ENCODE results near the gene ACOT8.

Gene ACOT8

DNA sequence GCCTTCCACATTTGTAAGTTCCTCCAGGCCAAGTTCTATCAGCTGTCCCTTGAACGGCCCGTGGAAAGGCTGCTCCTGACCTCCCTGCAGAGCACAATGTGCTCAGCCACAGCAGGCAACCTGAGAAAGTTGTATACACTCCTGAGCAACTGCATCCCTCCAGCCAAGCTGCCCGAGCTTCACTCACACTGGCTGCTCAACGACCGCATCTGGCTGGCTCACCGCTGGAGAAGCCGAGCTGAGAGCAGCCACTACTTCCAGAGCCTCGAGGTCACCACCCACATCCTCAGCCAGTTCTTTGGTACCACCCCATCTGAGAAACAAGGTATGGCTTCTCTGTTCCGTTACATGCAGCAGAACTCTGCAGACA, 25.9 kb upstream of the ACOT8 start:
- Histone ChIP-seq H3K36me3 (replicated peaks; ENCODE audit: insufficient read depth, low read length) (no peaks in the 10 kb centered on the region), H3K9ac (ENCODE audit: low read length) (no peak overlapping the region), H3K9me2 (replicated peaks; ENCODE audit: insufficient read depth, low read length) (no peaks in the 10 kb centered on the region), H3K27ac (ENCODE audit: low read length) (no peak overlapping the region), H2AFZ (ENCODE audit: low read length) (no peak overlapping the region), H3K4me3 (ENCODE audit: low read length) (no peak overlapping the region), H3K27me3 (replicated peaks; ENCODE audit: insufficient read depth, low read length) (no peaks in the 10 kb centered on the region), H3K4me2 (ENCODE audit: low read depth, low read length) (no peak overlapping the region), H3K9me3 (replicated peaks; ENCODE audit: insufficient read depth, low read length) (no peaks in the 10 kb centered on the region), H3K79me2 (ENCODE audit: low read length) (peaks cover 14% of the 10 kb centered on the region), H4K20me1 (ENCODE audit: insufficient read depth, low read length) (no peaks in the 10 kb centered on the region), H3F3A (ENCODE audit: insufficient read depth, low read length) (no peaks in the 10 kb centered on the region; the same call in 1 of the 2 replicates), H3K4me1 (ENCODE audit: low read length) (no peaks in the 10 kb centered on the region)
- TF ChIP-seq, protein P1, sequence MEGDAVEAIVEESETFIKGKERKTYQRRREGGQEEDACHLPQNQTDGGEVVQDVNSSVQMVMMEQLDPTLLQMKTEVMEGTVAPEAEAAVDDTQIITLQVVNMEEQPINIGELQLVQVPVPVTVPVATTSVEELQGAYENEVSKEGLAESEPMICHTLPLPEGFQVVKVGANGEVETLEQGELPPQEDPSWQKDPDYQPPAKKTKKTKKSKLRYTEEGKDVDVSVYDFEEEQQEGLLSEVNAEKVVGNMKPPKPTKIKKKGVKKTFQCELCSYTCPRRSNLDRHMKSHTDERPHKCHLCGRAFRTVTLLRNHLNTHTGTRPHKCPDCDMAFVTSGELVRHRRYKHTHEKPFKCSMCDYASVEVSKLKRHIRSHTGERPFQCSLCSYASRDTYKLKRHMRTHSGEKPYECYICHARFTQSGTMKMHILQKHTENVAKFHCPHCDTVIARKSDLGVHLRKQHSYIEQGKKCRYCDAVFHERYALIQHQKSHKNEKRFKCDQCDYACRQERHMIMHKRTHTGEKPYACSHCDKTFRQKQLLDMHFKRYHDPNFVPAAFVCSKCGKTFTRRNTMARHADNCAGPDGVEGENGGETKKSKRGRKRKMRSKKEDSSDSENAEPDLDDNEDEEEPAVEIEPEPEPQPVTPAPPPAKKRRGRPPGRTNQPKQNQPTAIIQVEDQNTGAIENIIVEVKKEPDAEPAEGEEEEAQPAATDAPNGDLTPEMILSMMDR (IDR thresholded peaks at IDR 0.05; ENCODE audit: low read length) = no peak
- TF ChIP-seq EZH2 (optimal IDR thresholded peaks at IDR 0.05; ENCODE audit: low read depth, low read length) (no peak), EZH2phosphoT487 (IDR thresholded peaks at IDR 0.05; ENCODE audit: low read length) (no peak)
- no peak for DNase-seq

DNA sequence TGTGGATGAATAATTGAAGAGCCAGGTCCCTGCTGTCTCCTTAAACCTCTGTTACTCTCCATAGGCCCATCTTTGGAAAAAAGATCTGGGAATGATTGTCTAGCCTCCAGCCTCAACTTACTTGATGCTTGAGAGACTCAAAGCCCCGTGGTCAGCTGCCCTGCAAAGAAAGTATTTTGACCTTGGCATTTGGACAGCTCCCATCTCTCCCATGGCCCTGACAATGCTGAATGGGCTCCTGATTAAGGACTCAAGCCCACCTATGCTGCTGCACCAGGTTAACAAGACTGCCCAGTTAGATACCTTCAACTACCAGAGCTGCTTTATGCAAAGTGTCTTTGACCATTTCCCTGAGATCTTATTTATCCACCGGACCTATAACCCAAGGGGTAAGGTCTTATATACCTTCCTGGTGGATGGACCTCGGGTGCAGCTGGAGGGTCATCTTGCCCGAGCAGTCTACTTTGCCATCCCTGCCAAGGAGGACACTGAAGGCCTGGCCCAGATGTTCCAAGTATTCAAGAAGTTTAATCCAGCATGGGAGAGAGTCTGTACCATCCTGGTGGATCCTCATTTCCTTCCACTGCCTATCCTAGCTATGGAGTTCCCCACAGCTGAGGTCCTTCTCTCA, 25.4 kb upstream of the ACOT8 start:
- Histone ChIP-seq H3K4me2 (ENCODE audit: low read depth, low read length) (no peak overlapping the region), H3K79me2 (ENCODE audit: low read length) (peaks cover 14% of the 10 kb centered on the region), H3K36me3 (replicated peaks; ENCODE audit: insufficient read depth, low read length) (no peaks in the 10 kb centered on the region), H4K20me1 (ENCODE audit: insufficient read depth, low read length) (no peaks in the 10 kb centered on the region), H3K9me2 (replicated peaks; ENCODE audit: insufficient read depth, low read length) (no peaks in the 10 kb centered on the region), H3F3A (ENCODE audit: insufficient read depth, low read length) (no peaks in the 10 kb centered on the region; the same call in 1 of the 2 replicates), H3K4me1 (ENCODE audit: low read length) (no peaks in the 10 kb centered on the region), H3K9me3 (replicated peaks; ENCODE audit: insufficient read depth, low read length) (no peaks in the 10 kb centered on the region), H3K4me3 (ENCODE audit: low read length) (no peak overlapping the region), H3K27ac (ENCODE audit: low read length) (no peak overlapping the region), H2AFZ (ENCODE audit: low read length) (no peak overlapping the region), H3K27me3 (replicated peaks; ENCODE audit: insufficient read depth, low read length) (no peaks in the 10 kb centered on the region), H3K9ac (ENCODE audit: low read length) (no peak overlapping the region)
- no peak for TF ChIP-seq EZH2 (optimal IDR thresholded peaks at IDR 0.05; ENCODE audit: low read depth, low read length)
- TF ChIP-seq, protein P1 (IDR thresholded peaks at IDR 0.05; ENCODE audit: low read length) = no peak
- no peak for TF ChIP-seq EZH2phosphoT487 (IDR thresholded peaks at IDR 0.05; ENCODE audit: low read length)
- DNase-seq = no peak

DNA sequence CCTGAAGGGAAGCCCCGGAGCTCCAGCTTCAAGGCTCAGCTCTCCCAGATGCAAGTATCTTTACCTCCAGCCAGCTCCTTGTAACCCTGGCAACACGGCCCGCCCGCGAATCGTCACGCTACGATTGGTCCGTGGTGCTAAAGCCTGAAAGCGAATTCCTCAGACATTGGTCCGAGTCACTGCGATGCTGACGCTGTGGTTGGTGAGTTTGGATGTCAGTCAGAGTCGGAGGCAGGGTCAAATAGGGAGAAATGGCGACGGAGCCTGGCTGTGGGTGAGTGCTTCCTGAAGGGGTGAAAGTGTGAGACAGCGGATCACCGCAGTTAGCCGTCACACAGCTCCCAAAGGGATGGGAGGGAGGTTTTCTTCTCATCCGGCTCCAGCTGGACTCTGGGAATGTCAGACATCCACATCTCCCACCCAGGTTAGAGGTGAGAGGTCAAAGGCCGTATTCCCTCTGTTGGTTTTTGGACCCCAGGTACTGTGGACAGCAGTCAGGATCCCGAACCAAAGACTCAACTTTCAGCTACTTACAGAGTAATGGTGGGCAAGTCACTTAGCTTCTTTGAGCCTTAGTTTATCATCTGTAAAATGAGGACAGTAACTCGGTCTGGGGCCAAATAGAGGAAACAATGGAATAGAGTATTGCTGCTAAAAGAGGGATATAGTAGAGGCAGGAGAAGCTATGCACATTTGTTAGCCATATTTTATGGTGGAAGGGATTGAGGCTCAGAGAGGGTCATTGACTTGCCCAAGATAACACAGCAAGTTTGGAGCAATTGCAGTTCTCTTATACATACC, 24.0 kb upstream of the ACOT8 start, which contains the start of gene ZSWIM1:
ZSWIM1 (plus strand) TSS at position 240 of the 801 bp plus-strand sequence. CDS start 1,366 bp downstream, outside the sequence.
- no peaks in the 10 kb centered on the region for H3K9me3 ChIP-seq (replicated peaks; ENCODE audit: insufficient read depth, low read length)
- H2AFZ ChIP-seq (ENCODE audit: low read length) = peak within 1 kb of the TSS; percentile 77
- DNase-seq = peak; percentile 99
- no peaks in the 10 kb centered on the region for H4K20me1 ChIP-seq (ENCODE audit: insufficient read depth, low read length)
- peak within 1 kb of the TSS; percentile 72 for H3K4me2 ChIP-seq (ENCODE audit: low read depth, low read length)
- no peaks in the 10 kb centered on the region for H3K4me1 ChIP-seq (ENCODE audit: low read length)
- peak within 1 kb of the TSS; percentile 91 for H3K4me3 ChIP-seq (ENCODE audit: low read length)
- no peaks in the 10 kb centered on the region for H3K27me3 ChIP-seq (replicated peaks; ENCODE audit: insufficient read depth, low read length)
- no peaks in the 10 kb centered on the region for H3K36me3 ChIP-seq (replicated peaks; ENCODE audit: insufficient read depth, low read length)
- TF ChIP-seq, protein P1 (IDR thresholded peaks at IDR 0.05; ENCODE audit: low read length) = no peak
- TF ChIP-seq EZH2 (optimal IDR thresholded peaks at IDR 0.05; ENCODE audit: low read depth, low read length) (no peak), EZH2phosphoT487 (IDR thresholded peaks at IDR 0.05; ENCODE audit: low read length) (no peak)
- H3K27ac ChIP-seq (ENCODE audit: low read length) = peak within 1 kb of the TSS; percentile 16; the same call in 1 of the 2 replicates
- H3K9me2 ChIP-seq (replicated peaks; ENCODE audit: insufficient read depth, low read length) = no peaks in the 10 kb centered on the region
- peak within 1 kb of the TSS; percentile 75 for H3K9ac ChIP-seq (ENCODE audit: low read length)
- H3K79me2 ChIP-seq (ENCODE audit: low read length) = peaks cover 14% of the 10 kb centered on the region
- H3F3A ChIP-seq (ENCODE audit: insufficient read depth, low read length) = no peaks in the 10 kb centered on the region; the same call in 1 of the 2 replicates

Data from MM.1S (cell line).